Prostate gland (tissue), 2 donors: ENCODE results near the gene ZNF576. TPM values are rescaled to one million over a fixed set of nuclear protein-coding genes. Genes with fewer than 3 reads are reported as not detected.

ENCODE experiments used
- DNase-seq: peaks from one replicate; pipeline ENCODE4 v3.0.0-alpha.2; 2019; ENCODE audit warnings: low spot score
- H3K27ac ChIP-seq, 2 donors: fragments of 200-600 bp; sonication (generic); 2 replicates each; pipeline ENCODE4 v1.5.1; 2017 to 2019
- H3K27me3 ChIP-seq: fragments of 200-600 bp; sonication (generic); replicated peaks from 2 replicates; pipeline ENCODE4 v1.5.1; 2019; ENCODE audit not compliant: insufficient read depth
- H3K36me3 ChIP-seq, 2 donors: fragments of 200-600 bp; sonication (generic); 1 replicate in 1 of 2; 2 replicates in 1 of 2; pipeline versions ENCODE4 v1.5.1 to v1.8.1; 2017 to 2019
- H3K4me1 ChIP-seq: fragments of 200-600 bp; sonication (generic); replicated peaks from 2 replicates; pipeline ENCODE4 v1.5.1; 2019
- H3K4me3 ChIP-seq, 2 donors: fragments of 200-600 bp; sonication (generic); 2 replicates each; pipeline ENCODE4 v1.5.1; 2017 to 2019
- H3K9me3 ChIP-seq: fragments of 200-600 bp; sonication (generic); 2 replicates; pipeline ENCODE4 v1.5.1; 2017
- POLR2A ChIP-seq: fragments of 450-650 bp; IDR thresholded peaks from one replicate; pipeline ENCODE4 v1.6.1; 2016; ENCODE audit warnings: antibody characterized with exemption, mild to moderate bottlenecking
- POLR2AphosphoS5 ChIP-seq: sonication (generic); formaldehyde crosslinking; IDR thresholded peaks from one replicate; pipeline ENCODE4 v1.6.1; 2017; ENCODE audit warnings: antibody characterized with exemption
- WGBS: methylation state at CpG from one replicate; pipeline ENCODE4 v1.1.5; 2018; 5-methylcytosine and 5-hydroxymethylcytosine counted together
- intact Hi-C: fragments of 100-400 bp; cut with DNase I; formaldehyde crosslinking; loops from one replicate; pipeline ENCODE4 v1.14.2; 2022
- total RNA-seq, 2 donors: library from RNA; depleted of rRNA; stranded (reverse); fragments of >200 nt; gene quantifications; one replicate each; pipeline ENCODE4 v1.1.0, GENCODE V29; 2016
- TF ChIP-seq, protein P1 (sequence below), 4 experiments: fragments of 200-600 bp in 2 of 4; fragments of 450-650 bp in 2 of 4; sonication (generic) in 2 of 4; IDR thresholded peaks; 1 replicate in 3 of 4; 2 replicates in 1 of 4; pipeline ENCODE4 v1.5.1; 2016 to 2019; ENCODE audit warnings: antibody characterized with exemption in 4 of 4, mild to moderate bottlenecking in 2 of 4, moderate library complexity in 2 of 4

ZNF576 gene
- total RNA-seq, 2 donors from 2014 or later, result 25.1 to 30.6 TPM

DNA sequence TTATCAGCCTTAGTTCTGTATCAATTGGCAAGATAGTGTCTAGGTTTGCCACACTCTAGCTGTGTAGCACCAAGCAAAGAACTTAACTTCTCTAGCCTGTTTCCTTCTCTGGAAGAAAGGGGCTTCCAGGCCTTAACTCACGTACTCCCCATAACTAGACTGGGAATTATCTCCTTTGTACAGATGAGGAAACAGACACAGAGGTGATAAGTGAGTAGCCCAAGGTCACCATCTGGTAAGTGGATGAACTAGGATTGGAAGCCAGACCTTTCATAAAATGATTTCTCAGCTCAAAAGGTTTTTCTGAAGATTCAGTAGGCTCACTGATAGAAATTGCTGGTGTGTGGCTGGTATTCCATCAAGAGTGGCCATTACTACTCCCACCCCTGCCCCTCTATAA is 19.9 kb downstream of the ZNF576 start:
- H3K9me3 ChIP-seq, result no peaks in the 10 kb centered on the region
- WGBS, result 92% methylated on average over 1 of the region's 1 CpG
- intact Hi-C loops, result no loop called here
- TF ChIP-seq POLR2A, result no peak
- TF ChIP-seq POLR2AphosphoS5, result no peak
- TF ChIP-seq, protein P1, sequence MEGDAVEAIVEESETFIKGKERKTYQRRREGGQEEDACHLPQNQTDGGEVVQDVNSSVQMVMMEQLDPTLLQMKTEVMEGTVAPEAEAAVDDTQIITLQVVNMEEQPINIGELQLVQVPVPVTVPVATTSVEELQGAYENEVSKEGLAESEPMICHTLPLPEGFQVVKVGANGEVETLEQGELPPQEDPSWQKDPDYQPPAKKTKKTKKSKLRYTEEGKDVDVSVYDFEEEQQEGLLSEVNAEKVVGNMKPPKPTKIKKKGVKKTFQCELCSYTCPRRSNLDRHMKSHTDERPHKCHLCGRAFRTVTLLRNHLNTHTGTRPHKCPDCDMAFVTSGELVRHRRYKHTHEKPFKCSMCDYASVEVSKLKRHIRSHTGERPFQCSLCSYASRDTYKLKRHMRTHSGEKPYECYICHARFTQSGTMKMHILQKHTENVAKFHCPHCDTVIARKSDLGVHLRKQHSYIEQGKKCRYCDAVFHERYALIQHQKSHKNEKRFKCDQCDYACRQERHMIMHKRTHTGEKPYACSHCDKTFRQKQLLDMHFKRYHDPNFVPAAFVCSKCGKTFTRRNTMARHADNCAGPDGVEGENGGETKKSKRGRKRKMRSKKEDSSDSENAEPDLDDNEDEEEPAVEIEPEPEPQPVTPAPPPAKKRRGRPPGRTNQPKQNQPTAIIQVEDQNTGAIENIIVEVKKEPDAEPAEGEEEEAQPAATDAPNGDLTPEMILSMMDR (IDR thresholded peaks at IDR 0.05), result no peak
- no peak for DNase-seq
- H3K4me1 ChIP-seq, result no peaks in the 10 kb centered on the region
- H3K36me3 ChIP-seq, result no peaks in the 10 kb centered on the region
- no peaks in the 10 kb centered on the region for H3K27me3 ChIP-seq
- no peak overlapping the region for H3K4me3 ChIP-seq
- no peak overlapping the region for H3K27ac ChIP-seq

DNA sequence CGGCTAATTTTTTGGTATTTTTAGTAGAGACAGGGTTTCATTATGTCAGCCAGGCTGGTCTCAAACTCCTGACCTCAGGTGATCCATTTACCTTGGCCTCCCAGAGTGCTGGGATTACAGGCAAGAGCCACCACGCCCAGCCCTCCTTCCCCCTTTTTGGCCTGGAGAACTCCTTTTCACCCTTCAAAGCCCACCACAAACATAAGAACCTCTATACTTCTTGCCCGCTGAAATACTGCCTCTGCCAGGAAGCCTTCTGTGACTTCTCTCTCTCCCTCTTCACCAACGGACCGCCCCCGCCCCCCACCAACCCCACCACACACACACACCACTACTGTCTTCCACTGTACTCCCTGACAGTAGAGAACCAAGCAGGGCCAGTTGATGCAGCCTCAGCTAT is 20.6 kb downstream of the ZNF576 start:
- TF ChIP-seq POLR2AphosphoS5 (no peak), POLR2A (no peak)
- TF ChIP-seq, protein P1 (IDR thresholded peaks at IDR 0.05), result no peak
- no peak overlapping the region for H3K27ac ChIP-seq
- no peak for DNase-seq
- H3K4me3 ChIP-seq, result no peak overlapping the region
- no peaks in the 10 kb centered on the region for H3K27me3 ChIP-seq
- H3K9me3 ChIP-seq, result no peaks in the 10 kb centered on the region
- H3K36me3 ChIP-seq, result no peaks in the 10 kb centered on the region
- intact Hi-C loops, result no loop called here
- no peaks in the 10 kb centered on the region for H3K4me1 ChIP-seq
- WGBS, result 90% methylated on average over 6 of the region's 6 CpGs

DNA sequence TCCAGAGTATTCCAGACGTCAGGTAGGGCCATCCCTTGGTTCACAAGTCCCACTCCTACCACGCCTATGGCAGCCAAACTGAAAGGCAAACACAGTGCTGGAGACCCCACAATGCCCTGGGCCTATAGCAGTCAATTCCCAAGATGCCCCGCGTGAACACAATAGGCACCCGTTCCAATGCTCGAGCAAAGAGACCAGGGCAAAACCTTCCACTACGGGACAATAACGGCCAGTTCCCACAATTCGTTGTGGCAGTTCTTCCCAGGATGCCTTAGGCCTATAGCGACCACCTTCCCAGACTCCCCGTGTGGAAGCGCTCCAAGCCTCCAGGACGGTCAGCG is 22.5 kb downstream of the ZNF576 start:
- TF ChIP-seq POLR2AphosphoS5 (no peak), POLR2A (no peak)
- TF ChIP-seq, protein P1 (IDR thresholded peaks at IDR 0.05), result no peak
- Histone ChIP-seq H3K27me3 (no peaks in the 10 kb centered on the region), H3K36me3 (no peaks in the 10 kb centered on the region), H3K27ac (peak overlapping the region; percentile 91), H3K4me1 (no peaks in the 10 kb centered on the region), H3K9me3 (no peaks in the 10 kb centered on the region), H3K4me3 (peak overlapping the region; percentile 68 to 73)
- WGBS, result 0% methylated on average over 14 of the region's 14 CpGs
- no peak for DNase-seq
- intact Hi-C loops, result no loop called here

DNA sequence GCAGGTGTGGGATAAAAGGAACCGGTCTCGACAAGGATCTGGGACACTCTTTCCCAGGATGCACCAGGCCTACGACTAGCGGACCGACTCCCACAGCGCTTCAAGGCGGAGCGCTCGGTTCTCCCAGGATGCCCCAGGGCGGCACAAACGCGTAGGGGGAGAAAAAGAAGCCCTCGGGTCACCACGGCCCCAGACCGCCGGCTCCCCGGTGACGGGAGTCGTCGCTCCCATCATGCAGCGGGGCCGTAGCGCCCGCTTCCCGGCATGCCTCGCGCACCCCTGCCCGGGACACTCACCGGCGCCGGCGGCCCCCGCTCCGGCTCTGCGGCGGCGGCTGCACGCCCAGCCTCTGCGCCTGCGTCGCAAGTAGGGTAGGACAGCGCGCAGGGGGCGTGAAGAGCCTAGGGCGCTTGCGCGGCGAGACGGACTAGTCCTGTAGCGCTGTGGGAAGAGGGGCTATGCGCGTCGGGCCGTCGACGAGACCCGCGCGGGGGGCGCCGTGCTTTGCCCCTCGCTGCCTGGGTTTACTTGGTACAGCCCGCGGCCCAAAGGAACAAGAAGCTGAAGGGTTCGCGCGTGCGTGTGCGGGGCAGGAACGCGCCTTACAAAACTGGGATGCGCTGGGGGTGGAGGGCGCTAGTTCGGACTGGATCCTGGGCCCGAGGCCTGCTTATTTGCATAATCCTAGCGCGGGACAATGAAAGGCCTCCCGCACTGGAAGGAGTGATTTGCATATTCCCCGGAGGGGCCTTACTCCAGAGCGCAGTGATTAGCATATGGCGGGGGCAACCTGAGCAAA is 23.1 kb downstream of the ZNF576 start, which contains the start of gene ZNF428:
TSS of gene ZNF428 (minus strand) at position 368 of the 799 bp plus-strand sequence. CDS start 5,325 bp downstream, outside the sequence.
- Histone ChIP-seq H3K9me3 (no peaks in the 10 kb centered on the region), H3K36me3 (no peaks in the 10 kb centered on the region), H3K27ac (peak within 1 kb of the TSS; percentile 91), H3K27me3 (no peaks in the 10 kb centered on the region), H3K4me3 (peak within 1 kb of the TSS; percentile 68 to 73), H3K4me1 (no peaks in the 10 kb centered on the region)
- WGBS, result under 1% methylated on average over 64 of the region's 81 CpGs
- DNase-seq, result peak; percentile 83
- intact Hi-C loops, result no loop called here
- peak; percentile 65 for TF ChIP-seq POLR2A
- TF ChIP-seq POLR2AphosphoS5, result peak; percentile 65
- TF ChIP-seq, protein P1 (IDR thresholded peaks at IDR 0.05), result peak in 1 of 4 experiments; percentile 18
